Activated CD4-positive, alpha-beta T cell treated with anti-CD3 and anti-CD28 coated beads for 36 hours (primary cell): ENCODE measurements around the gene PTK6. TPM values are rescaled to one million over a fixed set of nuclear protein-coding genes. Genes with fewer than 3 reads are reported as not detected.

Experiments
- ATAC-seq: fragments of 200-7000 bp; cut with Tn5 transposase; one replicate; pipeline ENCODE4 v1.10.0; 2021; ENCODE audit warnings: mild to moderate bottlenecking, moderate library complexity
- CTCF ChIA-PET: fragments of 350-600 bp; sonication (Branson Sonifier 250); formaldehyde crosslinking; loops from one replicate; lab custom pipeline; 2021; ENCODE audit warnings: antibody characterized with exemption; lab: Charles Lee
- POLR2A ChIA-PET: fragments of 350-600 bp; sonication (Branson Sonifier 250); formaldehyde crosslinking; loops from one replicate; lab custom pipeline; 2021; ENCODE audit warnings: antibody characterized with exemption, inconsistent platforms; lab: Charles Lee
- DNase-seq: peaks from one replicate; pipeline ENCODE4 v3.0.0-alpha.2; 2020
- H3K27ac Mint-ChIP-seq: one replicate; pipeline ENCODE4 v1.8.0; 2021; ENCODE audit warnings: mixed read lengths
- H3K27me3 Mint-ChIP-seq: one replicate; pipeline ENCODE4 v1.8.0; 2021; ENCODE audit warnings: mixed read lengths
- H3K36me3 Mint-ChIP-seq: one replicate; pipeline ENCODE4 v1.8.0; 2021; ENCODE audit warnings: low read depth, mixed read lengths
- H3K4me1 Mint-ChIP-seq: one replicate; pipeline ENCODE4 v1.8.0; 2021; ENCODE audit warnings: mixed read lengths
- H3K4me3 Mint-ChIP-seq: one replicate; pipeline ENCODE4 v1.8.0; 2021; ENCODE audit warnings: mild to moderate bottlenecking, moderate library complexity, mixed read lengths
- H3K9me3 Mint-ChIP-seq: one replicate; pipeline ENCODE4 v1.8.0; 2021; ENCODE audit warnings: low read depth, mixed read lengths
- intact Hi-C, 2 experiments: fragments of 100-400 bp; cut with DNase I in 1 of 2; cut with micrococcal nuclease in 1 of 2; formaldehyde crosslinking; loops; one replicate each; pipeline versions ENCODE4 v1.14.2 to v1.15.1; 2022 to 2024; cut with DNase I, micrococcal nuclease
- total RNA-seq, 2 experiments: library from RNA; stranded (reverse); gene quantifications; one replicate each; pipeline ENCODE4 v1.2.3, GENCODE V29; 2021

The PTK6 gene
- total RNA-seq, 2 experiments from 2014 or later = 0.25 to 0.48 TPM

- no peaks in the 10 kb centered on the region for H3K9me3 Mint-ChIP-seq
- H3K4me3 Mint-ChIP-seq = no peak overlapping the region
- CTCF ChIA-PET = no interaction called here
- no peak for ATAC-seq
- DNase-seq = peak; percentile 6
- POLR2A ChIA-PET = no interaction called here
- H3K4me1 Mint-ChIP-seq = peaks cover 8% of the 10 kb centered on the region
- H3K27me3 Mint-ChIP-seq = no peaks in the 10 kb centered on the region
- H3K27ac Mint-ChIP-seq = no peak overlapping the region
- intact Hi-C loops = loop anchor here in 1 of 2 experiments (10.0 kb wide), 2 partner anchors 331 to 531 kb away; partner anchors contain the start of genes ABHD16B, TCEA2 and TPD52L2
- H3K36me3 Mint-ChIP-seq = no peaks in the 10 kb centered on the region
Observed at GRCh38 chr20:63533871-63534393, 3.2 kb downstream of the PTK6 start.

GRCh38 chr20:63533388-63533787, 3.8 kb downstream of the PTK6 start:
- Mint-ChIP-seq H3K27me3 (no peaks in the 10 kb centered on the region), H3K36me3 (no peaks in the 10 kb centered on the region), H3K4me1 (peaks cover 9% of the 10 kb centered on the region), H3K4me3 (no peak overlapping the region), H3K27ac (no peak overlapping the region), H3K9me3 (no peaks in the 10 kb centered on the region)
- no peak for DNase-seq
- POLR2A ChIA-PET = no interaction called here
- ATAC-seq = no peak
- CTCF ChIA-PET = no interaction called here
- intact Hi-C loops = loop anchor here in 1 of 2 experiments (10.0 kb wide), 2 partner anchors 331 to 531 kb away; partner anchors contain the start of genes ABHD16B, TCEA2 and TPD52L2

GRCh38 chr20:63532449-63532971, 4.7 kb downstream of the PTK6 start:
- Mint-ChIP-seq H3K4me3 (no peak overlapping the region), H3K36me3 (no peaks in the 10 kb centered on the region), H3K4me1 (peaks cover 11% of the 10 kb centered on the region), H3K27me3 (no peaks in the 10 kb centered on the region), H3K27ac (no peak overlapping the region), H3K9me3 (no peaks in the 10 kb centered on the region)
- POLR2A ChIA-PET = no interaction called here
- intact Hi-C loops = loop anchor here in 1 of 2 experiments (10.0 kb wide), 2 partner anchors 332 to 532 kb away; partner anchors contain the start of genes ABHD16B, TCEA2 and TPD52L2
- DNase-seq (peak; percentile 7), ATAC-seq (no peak)
- CTCF ChIA-PET = no interaction called here

GRCh38 chr20:63531686-63532448, 5.3 kb downstream of the PTK6 start:
- intact Hi-C loops = loop anchor here in 1 of 2 experiments (10.0 kb wide), 2 partner anchors 333 to 533 kb away; partner anchors contain the start of genes ABHD16B, TCEA2 and TPD52L2
- ATAC-seq (no peak), DNase-seq (peak; percentile 3)
- Mint-ChIP-seq H3K27me3 (no peaks in the 10 kb centered on the region), H3K4me1 (peaks cover 8% of the 10 kb centered on the region), H3K4me3 (no peak overlapping the region), H3K27ac (no peak overlapping the region), H3K9me3 (no peaks in the 10 kb centered on the region), H3K36me3 (no peaks in the 10 kb centered on the region)
- CTCF ChIA-PET = no interaction called here
- POLR2A ChIA-PET = no interaction called here

- DNase-seq = peak; percentile 3
- H3K27ac Mint-ChIP-seq = no peak overlapping the region
- no peak for ATAC-seq
- no peaks in the 10 kb centered on the region for H3K36me3 Mint-ChIP-seq
- H3K4me1 Mint-ChIP-seq = peaks cover 7% of the 10 kb centered on the region
- ChIA-PET CTCF (no interaction called here), POLR2A (no interaction called here)
- H3K27me3 Mint-ChIP-seq = no peaks in the 10 kb centered on the region
- intact Hi-C loops = loop anchor here in 1 of 2 experiments (10.0 kb wide), 2 partner anchors 334 to 534 kb away; partner anchors contain the start of genes ABHD16B, TCEA2 and TPD52L2
- H3K4me3 Mint-ChIP-seq = no peak overlapping the region
- H3K9me3 Mint-ChIP-seq = no peaks in the 10 kb centered on the region
Observed at GRCh38 chr20:63530788-63531160, 6.4 kb downstream of the PTK6 start.

GRCh38 chr20:63529861-63530787, 7.1 kb downstream of the PTK6 start:
- intact Hi-C loops = loop anchor here in 1 of 2 experiments (10.0 kb wide), 2 partner anchors 335 to 535 kb away; partner anchors contain the start of genes ABHD16B, TCEA2 and TPD52L2
- peak; percentile 3 for DNase-seq
- POLR2A ChIA-PET = interaction anchor here (0.6 kb wide), 1 partner anchor 16 kb away, joined by 8 read pairs; no protein-coding TSS in a partner anchor
- Mint-ChIP-seq H3K36me3 (no peaks in the 10 kb centered on the region), H3K4me3 (no peak overlapping the region), H3K9me3 (no peaks in the 10 kb centered on the region), H3K27me3 (no peaks in the 10 kb centered on the region), H3K27ac (no peak overlapping the region), H3K4me1 (peaks cover 7% of the 10 kb centered on the region)
- no peak for ATAC-seq
- CTCF ChIA-PET = interaction anchor here (1.2 kb wide), 1 partner anchor 34 kb away, joined by 4 read pairs; no protein-coding TSS in a partner anchor

GRCh38 chr20:63529180-63529860, 7.9 kb downstream of the PTK6 start:
- Mint-ChIP-seq H3K36me3 (peaks cover 2% of the 10 kb centered on the region), H3K27ac (no peak overlapping the region), H3K4me1 (peaks cover 7% of the 10 kb centered on the region), H3K9me3 (no peaks in the 10 kb centered on the region), H3K4me3 (no peak overlapping the region), H3K27me3 (no peaks in the 10 kb centered on the region)
- ChIA-PET POLR2A (interaction anchor here (0.6 kb wide), 1 partner anchor 17 kb away, joined by 8 read pairs; no protein-coding TSS in a partner anchor), CTCF (interaction anchor here (1.2 to 1.8 kb wide), 2 partner anchors 9 to 33 kb away, joined by 4 to 6 read pairs; no protein-coding TSS in a partner anchor)
- DNase-seq (no peak), ATAC-seq (no peak)
- intact Hi-C loops = no loop called here

- peaks cover 10% of the 10 kb centered on the region for H3K4me1 Mint-ChIP-seq
- H3K4me3 Mint-ChIP-seq = no peak overlapping the region
- POLR2A ChIA-PET = no interaction called here
Observed at GRCh38 chr20:63527184-63527583, 10.0 kb downstream of the PTK6 start.

GRCh38 chr20:63525971-63526370, 11.2 kb downstream of the PTK6 start:
- Mint-ChIP-seq H3K27me3 (no peaks in the 10 kb centered on the region), H3K9me3 (peaks cover 4% of the 10 kb centered on the region), H3K4me1 (peaks cover 14% of the 10 kb centered on the region), H3K36me3 (peaks cover 29% of the 10 kb centered on the region), H3K27ac (no peak overlapping the region), H3K4me3 (no peak overlapping the region)
- no peak for DNase-seq
- no peak for ATAC-seq
- intact Hi-C loops = no loop called here
- POLR2A ChIA-PET = no interaction called here
- CTCF ChIA-PET = no interaction called here

More at GRCh38 chr20:63527184-63527583, 10.0 kb downstream of the PTK6 start:
- Mint-ChIP-seq H3K9me3 (peaks cover 4% of the 10 kb centered on the region), H3K27ac (no peak overlapping the region), H3K36me3 (peaks cover 22% of the 10 kb centered on the region), H3K27me3 (no peaks in the 10 kb centered on the region)
- intact Hi-C loops = no loop called here
- ATAC-seq = no peak
- CTCF ChIA-PET = interaction anchor here (0.8 kb wide), 1 partner anchor 15 kb away, joined by 4 read pairs; no protein-coding TSS in a partner anchor
- DNase-seq = no peak

GRCh38 chr20:63525185-63525584, 12.0 kb downstream of the PTK6 start:
- POLR2A ChIA-PET = no interaction called here
- Mint-ChIP-seq H3K27ac (no peak overlapping the region), H3K27me3 (no peaks in the 10 kb centered on the region)

More at GRCh38 chr20:63525185-63525584, 12.0 kb downstream of the PTK6 start:
- Mint-ChIP-seq H3K36me3 (peaks cover 29% of the 10 kb centered on the region), H3K9me3 (peaks cover 4% of the 10 kb centered on the region), H3K4me3 (no peak overlapping the region), H3K4me1 (peaks cover 14% of the 10 kb centered on the region)
- CTCF ChIA-PET = interaction anchor here (0.8 kb wide), 1 partner anchor 12 kb away, joined by 3 read pairs; the partner anchor contains the start of gene PTK6
- intact Hi-C loops = no loop called here
- ATAC-seq = no peak
- DNase-seq = no peak
